Neural cell (in vitro differentiated cells): ENCODE results near the gene NKAIN4. TPM values are rescaled to one million over a fixed set of nuclear protein-coding genes. Genes with fewer than 3 reads are reported as not detected.

Experiments
- H2AFZ ChIP-seq: fragments of 200-600, 300-800 bp; sonication (generic), shearing (Covaris generic); 2 replicates; pipeline ENCODE4 v1.6.0; 2014; ENCODE audit warnings: low read depth, mild to moderate bottlenecking, antibody characterized with exemption, low read length, moderate library complexity
- H3F3A ChIP-seq: fragments of 200-600 bp; shearing (Covaris generic); 2 replicates; pipeline ENCODE4 v1.6.1; 2016; ENCODE audit warnings: mild to moderate bottlenecking, moderate library complexity, mixed read lengths, antibody characterized with exemption, low read length; ENCODE audit not compliant: insufficient read depth, poor library complexity, severe bottlenecking
- H3K27ac ChIP-seq: fragments of 200-600, 300-800 bp; sonication (generic), shearing (Covaris generic); 2 replicates; pipeline ENCODE4 v1.5.1; 2014; ENCODE audit warnings: mild to moderate bottlenecking, low read length, moderate library complexity
- H3K27me3 ChIP-seq: fragments of 300-800, 200-600 bp; sonication (generic), shearing (Covaris generic); 2 replicates; pipeline ENCODE4 v1.6.0; 2014; ENCODE audit warnings: mild to moderate bottlenecking, low read depth, low read length, moderate library complexity; ENCODE audit not compliant: insufficient read depth
- H3K36me3 ChIP-seq: fragments of 300-800, 200-600 bp; sonication (generic), shearing (Covaris generic); 2 replicates; pipeline ENCODE4 v1.5.1; 2014; ENCODE audit warnings: mild to moderate bottlenecking, antibody characterized with exemption, low read length, moderate library complexity; ENCODE audit not compliant: insufficient read depth
- H3K4me2 ChIP-seq: fragments of 300-800, 200-600 bp; sonication (generic), shearing (Covaris generic); 2 replicates; pipeline ENCODE4 v1.6.0; 2014; ENCODE audit warnings: mild to moderate bottlenecking, low read length
- H3K4me3 ChIP-seq: fragments of 300-800, 200-600 bp; sonication (generic), shearing (Covaris generic); 2 replicates; pipeline ENCODE4 v1.5.1; 2014; ENCODE audit warnings: mild to moderate bottlenecking, low read length, moderate library complexity
- H3K79me2 ChIP-seq: fragments of 200-600 bp; shearing (Covaris generic); replicated peaks from 2 replicates; pipeline ENCODE4 v1.6.0; 2014; ENCODE audit warnings: mild to moderate bottlenecking, low read length, moderate library complexity; ENCODE audit not compliant: insufficient read depth
- H3K9ac ChIP-seq: fragments of 300-800, 200-600 bp; sonication (generic), shearing (Covaris generic); 2 replicates; pipeline ENCODE4 v1.6.1; 2016; ENCODE audit warnings: mild to moderate bottlenecking, low read length, mixed read lengths
- H3K9me2 ChIP-seq: fragments of 200-600 bp; shearing (Covaris generic); 2 replicates; pipeline ENCODE4 v1.6.1; 2016; ENCODE audit warnings: mild to moderate bottlenecking, low read length, mixed read lengths; ENCODE audit not compliant: insufficient read depth
- H3K9me3 ChIP-seq: fragments of 200-600, 300-800 bp; sonication (generic), shearing (Covaris generic); 2 replicates; pipeline ENCODE4 v1.6.1; 2016; ENCODE audit warnings: mild to moderate bottlenecking, mixed run types, low read length, moderate library complexity, mixed read lengths
- H4K20me1 ChIP-seq: fragments of 200-600 bp; shearing (Covaris generic); 2 replicates; pipeline ENCODE4 v1.6.1; 2016; ENCODE audit warnings: mild to moderate bottlenecking, mixed run types; ENCODE audit not compliant: insufficient read depth
- CTCF ChIP-seq: fragments of 450-650 bp; IDR thresholded peaks from 2 replicates; pipeline ENCODE4 v1.5.1; 2014; ENCODE audit warnings: antibody characterized with exemption, mild to moderate bottlenecking, moderate library complexity; ENCODE audit not compliant: poor library complexity, severe bottlenecking
- EP300 ChIP-seq: fragments of 450-650 bp; conservative IDR thresholded peaks from 2 replicates; pipeline ENCODE4 v1.6.1; 2014; ENCODE audit warnings: antibody characterized with exemption, mild to moderate bottlenecking, moderate library complexity; ENCODE audit not compliant: poor library complexity, severe bottlenecking
- EZH2 ChIP-seq: fragments of 200-600, 300-800 bp; shearing (Covaris generic), sonication (generic); IDR thresholded peaks from 2 replicates; pipeline ENCODE4 v1.6.1; 2014; ENCODE audit warnings: antibody characterized with exemption, low read length, borderline replicate concordance, mild to moderate bottlenecking; ENCODE audit not compliant: insufficient read depth, poor library complexity, severe bottlenecking
- MXI1 ChIP-seq: fragments of 450-650 bp; conservative IDR thresholded peaks from 2 replicates; pipeline ENCODE4 v1.6.1; 2014; ENCODE audit warnings: antibody characterized with exemption, mild to moderate bottlenecking; ENCODE audit not compliant: poor library complexity, severe bottlenecking
- POLR2AphosphoS5 ChIP-seq: IDR thresholded peaks from 2 replicates; pipeline ENCODE4 v1.6.1; 2012
- RAD21 ChIP-seq: fragments of 450-650 bp; conservative IDR thresholded peaks from 2 replicates; pipeline ENCODE4 v1.6.1; 2014; ENCODE audit warnings: antibody characterized with exemption, mild to moderate bottlenecking, moderate library complexity
- REST ChIP-seq: IDR thresholded peaks from 2 replicates; pipeline ENCODE4 v1.6.1; 2012; ENCODE audit warnings: borderline replicate concordance
- SMC3 ChIP-seq: fragments of 450-650 bp; conservative IDR thresholded peaks from 2 replicates; pipeline ENCODE4 v1.6.1; 2014; ENCODE audit warnings: antibody characterized with exemption, mild to moderate bottlenecking, moderate library complexity; ENCODE audit not compliant: poor library complexity
- TAF1 ChIP-seq: IDR thresholded peaks from 2 replicates; pipeline ENCODE4 v1.6.1; 2012; ENCODE audit warnings: low read depth
- polyA plus RNA-seq: library from polyadenylated mRNA; depleted of rRNA; stranded (reverse); fragments of >200 nt; gene quantifications from 2 replicates; pipeline ENCODE4 v1.2.3, GENCODE V29; 2014

NKAIN4 gene
- polyA plus RNA-seq, 1 donor from 2014 or later = 11.2 TPM

- Histone ChIP-seq H2AFZ (no peak overlapping the region), H3K9me2 (no peaks in the 10 kb centered on the region), H3K4me3 (no peak overlapping the region), H3K27me3 (no peaks in the 10 kb centered on the region), H3K27ac (no peak overlapping the region), H4K20me1 (no peaks in the 10 kb centered on the region), H3K4me2 (no peak overlapping the region), H3K79me2 (no peaks in the 10 kb centered on the region), H3F3A (no peaks in the 10 kb centered on the region), H3K9me3 (no peaks in the 10 kb centered on the region), H3K36me3 (no peaks in the 10 kb centered on the region), H3K9ac (no peak overlapping the region)
- TF ChIP-seq EP300 = no peak
- TF ChIP-seq REST = no peak
- TF ChIP-seq EZH2 = no peak
- no peak for TF ChIP-seq SMC3
- TF ChIP-seq TAF1 = no peak
- TF ChIP-seq RAD21 = no peak
- TF ChIP-seq CTCF = no peak
- TF ChIP-seq MXI1 = no peak
- no peak for TF ChIP-seq POLR2AphosphoS5
Observed at GRCh38 chr20:63243604-63244247, 10.5 kb downstream of the NKAIN4 start.

- no peak for TF ChIP-seq SMC3
- Histone ChIP-seq H3F3A (no peaks in the 10 kb centered on the region), H3K4me3 (no peak overlapping the region), H3K27ac (no peak overlapping the region), H4K20me1 (no peaks in the 10 kb centered on the region), H3K36me3 (no peaks in the 10 kb centered on the region), H3K9ac (no peak overlapping the region), H2AFZ (no peak overlapping the region), H3K4me2 (no peak overlapping the region), H3K9me3 (no peaks in the 10 kb centered on the region), H3K79me2 (no peaks in the 10 kb centered on the region), H3K9me2 (no peaks in the 10 kb centered on the region), H3K27me3 (no peaks in the 10 kb centered on the region)
Observed at GRCh38 chr20:63242736-63243135, 11.5 kb downstream of the NKAIN4 start.
